DOHH2 (cell line): ENCODE measurements around the gene FSIP2.

ENCODE experiments used
- EZH2phosphoT487 ChIP-seq: fragments of 200-600 bp; sonication (generic); IDR thresholded peaks from 2 replicates; pipeline ENCODE4 v1.6.1; 2017; ENCODE audit warnings: borderline replicate concordance, mild to moderate bottlenecking, antibody characterized with exemption, low read length, moderate library complexity, mixed read lengths
- TF ChIP-seq, protein P1 (sequence below): fragments of 200-600 bp; sonication (generic); IDR thresholded peaks from one replicate; pipeline ENCODE4 v1.5.1; 2014; ENCODE audit warnings: antibody characterized with exemption, mild to moderate bottlenecking, low read depth, low read length; ENCODE audit not compliant: poor library complexity, severe bottlenecking

DNA sequence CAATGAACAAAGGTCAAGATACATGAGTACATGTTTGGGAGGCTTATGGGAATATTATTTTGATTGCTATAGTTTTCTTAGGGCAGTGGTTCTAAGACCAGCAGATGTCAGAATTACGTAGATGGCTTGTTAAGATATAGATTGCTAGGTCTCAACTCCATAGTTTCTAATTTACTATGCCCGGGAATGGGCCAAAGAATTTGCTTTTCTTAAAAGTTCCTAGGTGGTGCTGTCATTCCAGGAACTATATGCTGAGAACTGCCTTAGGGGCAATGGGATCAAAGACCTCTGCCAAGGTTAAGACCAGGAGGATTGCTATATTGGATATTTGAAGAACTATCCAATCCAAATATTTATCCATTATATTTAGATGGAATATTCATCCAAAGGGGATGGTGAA is 141.8 kb downstream of the FSIP2 start:
- TF ChIP-seq, protein P1, sequence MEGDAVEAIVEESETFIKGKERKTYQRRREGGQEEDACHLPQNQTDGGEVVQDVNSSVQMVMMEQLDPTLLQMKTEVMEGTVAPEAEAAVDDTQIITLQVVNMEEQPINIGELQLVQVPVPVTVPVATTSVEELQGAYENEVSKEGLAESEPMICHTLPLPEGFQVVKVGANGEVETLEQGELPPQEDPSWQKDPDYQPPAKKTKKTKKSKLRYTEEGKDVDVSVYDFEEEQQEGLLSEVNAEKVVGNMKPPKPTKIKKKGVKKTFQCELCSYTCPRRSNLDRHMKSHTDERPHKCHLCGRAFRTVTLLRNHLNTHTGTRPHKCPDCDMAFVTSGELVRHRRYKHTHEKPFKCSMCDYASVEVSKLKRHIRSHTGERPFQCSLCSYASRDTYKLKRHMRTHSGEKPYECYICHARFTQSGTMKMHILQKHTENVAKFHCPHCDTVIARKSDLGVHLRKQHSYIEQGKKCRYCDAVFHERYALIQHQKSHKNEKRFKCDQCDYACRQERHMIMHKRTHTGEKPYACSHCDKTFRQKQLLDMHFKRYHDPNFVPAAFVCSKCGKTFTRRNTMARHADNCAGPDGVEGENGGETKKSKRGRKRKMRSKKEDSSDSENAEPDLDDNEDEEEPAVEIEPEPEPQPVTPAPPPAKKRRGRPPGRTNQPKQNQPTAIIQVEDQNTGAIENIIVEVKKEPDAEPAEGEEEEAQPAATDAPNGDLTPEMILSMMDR: no peak
- TF ChIP-seq EZH2phosphoT487: no peak
